ENCODE measurements around the gene RGL3.

DNA sequence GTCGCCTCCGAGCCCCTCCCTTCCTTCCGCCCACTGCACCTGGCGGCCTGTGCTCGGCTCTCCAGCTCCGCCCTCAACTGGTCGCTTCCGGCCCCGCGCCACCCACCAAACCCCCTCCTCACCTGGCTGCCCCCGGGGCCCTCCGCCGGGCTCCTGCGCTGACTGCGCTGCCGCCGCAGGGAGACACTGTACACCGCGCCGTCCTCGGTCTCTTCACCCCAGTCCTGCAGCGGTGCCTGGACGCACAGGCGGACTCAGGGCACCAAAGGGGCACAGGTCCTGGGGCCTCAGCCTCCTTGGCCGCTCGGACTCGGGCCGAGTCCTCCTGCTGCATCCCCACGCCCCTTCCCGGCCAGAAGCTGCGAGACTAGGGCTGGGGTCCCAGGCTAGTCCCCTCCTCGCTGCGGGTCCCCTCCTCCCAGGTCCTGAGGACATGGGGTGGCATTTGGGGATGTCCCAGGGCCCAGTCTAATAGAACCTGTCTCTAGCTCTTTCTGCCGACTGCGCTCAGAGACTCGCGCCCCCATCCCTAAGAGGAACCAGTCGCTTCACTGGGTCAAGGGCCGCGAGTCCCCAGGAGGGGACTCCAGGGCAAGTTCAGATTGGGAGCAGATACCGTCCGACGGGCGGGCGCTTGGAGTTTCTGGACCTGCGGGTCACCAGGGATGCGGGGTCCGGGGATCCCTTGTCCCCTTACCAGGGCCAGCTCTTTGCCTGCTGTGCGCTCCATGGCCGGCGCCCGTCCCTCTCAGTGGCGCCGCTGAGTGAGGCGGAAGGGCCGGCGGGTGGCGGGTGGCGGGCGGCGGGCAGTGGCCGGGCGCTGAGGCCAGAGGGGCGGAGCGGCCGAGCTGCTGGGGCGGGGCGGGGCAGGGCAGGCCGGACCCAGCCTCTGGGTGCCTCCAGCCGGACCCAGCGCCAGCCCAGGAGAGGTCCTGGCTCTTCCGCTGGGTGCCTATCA is at the start of gene RGL3:
- no peak for TF ChIP-seq SIN3A (IDR thresholded peaks at IDR 0.05; ENCODE audit: low read depth, low read length)
- no peak for TF ChIP-seq MXI1 (IDR thresholded peaks at IDR 0.05; ENCODE audit: low read depth, low read length)
- no peak for TF ChIP-seq POLR2AphosphoS5 (IDR thresholded peaks at IDR 0.05; ENCODE audit: low read length)
- TF ChIP-seq NRF1 (conservative IDR thresholded peaks at IDR 0.05; ENCODE audit: low read depth, low read length): no peak
- TF ChIP-seq BCL11A (IDR thresholded peaks at IDR 0.05; ENCODE audit: low read depth, low read length): no peak
- no peak for TF ChIP-seq EZH2 (IDR thresholded peaks at IDR 0.05; ENCODE audit: borderline replicate concordance, control insufficient read depth, low read depth, low read length)
- TF ChIP-seq, protein P1, sequence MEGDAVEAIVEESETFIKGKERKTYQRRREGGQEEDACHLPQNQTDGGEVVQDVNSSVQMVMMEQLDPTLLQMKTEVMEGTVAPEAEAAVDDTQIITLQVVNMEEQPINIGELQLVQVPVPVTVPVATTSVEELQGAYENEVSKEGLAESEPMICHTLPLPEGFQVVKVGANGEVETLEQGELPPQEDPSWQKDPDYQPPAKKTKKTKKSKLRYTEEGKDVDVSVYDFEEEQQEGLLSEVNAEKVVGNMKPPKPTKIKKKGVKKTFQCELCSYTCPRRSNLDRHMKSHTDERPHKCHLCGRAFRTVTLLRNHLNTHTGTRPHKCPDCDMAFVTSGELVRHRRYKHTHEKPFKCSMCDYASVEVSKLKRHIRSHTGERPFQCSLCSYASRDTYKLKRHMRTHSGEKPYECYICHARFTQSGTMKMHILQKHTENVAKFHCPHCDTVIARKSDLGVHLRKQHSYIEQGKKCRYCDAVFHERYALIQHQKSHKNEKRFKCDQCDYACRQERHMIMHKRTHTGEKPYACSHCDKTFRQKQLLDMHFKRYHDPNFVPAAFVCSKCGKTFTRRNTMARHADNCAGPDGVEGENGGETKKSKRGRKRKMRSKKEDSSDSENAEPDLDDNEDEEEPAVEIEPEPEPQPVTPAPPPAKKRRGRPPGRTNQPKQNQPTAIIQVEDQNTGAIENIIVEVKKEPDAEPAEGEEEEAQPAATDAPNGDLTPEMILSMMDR (IDR thresholded peaks at IDR 0.05 in 2 of 3, conservative IDR thresholded peaks at IDR 0.05 in 1 of 3; ENCODE audit: control insufficient read depth in 2 of 3, extremely low read depth in 1 of 3, insufficient read depth in 1 of 3, low read depth in 3 of 3, low read length in 3 of 3): no peak
- no peak for TF ChIP-seq EP300 (IDR thresholded peaks at IDR 0.05; ENCODE audit: borderline replicate concordance in 1 of 2, control insufficient read depth in 1 of 2, low read depth in 2 of 2, low read length in 2 of 2)
- TF ChIP-seq PAX8 (IDR thresholded peaks at IDR 0.05): no peak
- TF ChIP-seq BHLHE40 (IDR thresholded peaks at IDR 0.05; ENCODE audit: borderline replicate concordance in 1 of 2, low read depth in 2 of 2, low read length in 1 of 2): no peak
- TF ChIP-seq ZZZ3 (IDR thresholded peaks at IDR 0.05; ENCODE audit: control insufficient read depth, insufficient read length, low read depth): no peak
- TF ChIP-seq POLR2A (IDR thresholded peaks at IDR 0.05; ENCODE audit: low read depth, low read length): no peak
- TF ChIP-seq JUND (IDR thresholded peaks at IDR 0.05; ENCODE audit: low read depth, low read length): no peak
- no peak for TF ChIP-seq ZNF622 (IDR thresholded peaks at IDR 0.05)

Measured in GM12878 (cell line).